Parathyroid adenoma (tissue), 2 donors: Measurements from ENCODE around the gene PLA2G4B.

Experiments
- H2AFZ ChIP-seq: fragments of 300-600 bp; sonication (generic); one replicate; pipeline ENCODE4 v1.7.0; 2017; ENCODE audit warnings: antibody characterized with exemption, mild to moderate bottlenecking
- H3K27ac ChIP-seq: fragments of 300-600 bp; sonication (generic); one replicate; pipeline ENCODE4 v1.7.0; 2017
- H3K27me3 ChIP-seq: fragments of 300-600 bp; sonication (generic); one replicate; pipeline ENCODE4 v1.7.0; 2017; ENCODE audit warnings: low read length; ENCODE audit not compliant: control insufficient read depth, insufficient read depth
- H3K36me3 ChIP-seq: fragments of 300-600 bp; sonication (generic); one replicate; pipeline ENCODE4 v1.7.0; 2017; ENCODE audit warnings: low read length; ENCODE audit not compliant: control insufficient read depth, insufficient read depth
- H3K4me1 ChIP-seq: fragments of 300-600 bp; sonication (generic); one replicate; pipeline ENCODE4 v1.7.0; 2017; ENCODE audit warnings: control low read depth
- H3K4me2 ChIP-seq: fragments of 300-600 bp; sonication (generic); one replicate; pipeline ENCODE4 v1.7.0; 2017; ENCODE audit warnings: low read length
- H3K4me3 ChIP-seq: fragments of 300-600 bp; sonication (generic); one replicate; pipeline ENCODE4 v1.7.0; 2017; ENCODE audit warnings: low read depth, low read length
- H3K79me2 ChIP-seq: fragments of 300-600 bp; sonication (generic); one replicate; pipeline ENCODE4 v1.7.0; 2017; ENCODE audit warnings: control low read depth
- H3K9ac ChIP-seq: fragments of 300-600 bp; sonication (generic); one replicate; pipeline ENCODE4 v1.7.0; 2017; ENCODE audit warnings: mild to moderate bottlenecking
- H3K9me3 ChIP-seq: fragments of 300-600 bp; sonication (generic); one replicate; pipeline ENCODE4 v1.7.0; 2017; ENCODE audit warnings: low read length; ENCODE audit not compliant: control insufficient read depth
- CTCF ChIP-seq: fragments of 300-600 bp; sonication (generic); IDR thresholded peaks from one replicate; pipeline ENCODE4 v1.7.0; 2017; ENCODE audit warnings: antibody characterized with exemption, mild to moderate bottlenecking
- donor health status: primary hyperparathyroidism.

The PLA2G4B gene

GRCh38 chr15:41841131-41841530 is 2.5 kb downstream of the PLA2G4B start:
- Histone ChIP-seq H3K36me3 (no peaks in the 10 kb centered on the region), H3K4me1 (no peaks in the 10 kb centered on the region), H3K4me2 (no peak overlapping the region), H2AFZ (no peak overlapping the region), H3K4me3 (no peak overlapping the region), H3K79me2 (no peaks in the 10 kb centered on the region), H3K27ac (no peak overlapping the region), H3K9me3 (no peaks in the 10 kb centered on the region), H3K27me3 (no peaks in the 10 kb centered on the region), H3K9ac (no peak overlapping the region)
- no peak for TF ChIP-seq CTCF

- TF ChIP-seq CTCF: no peak
- H3K27me3 ChIP-seq: no peaks in the 10 kb centered on the region
- no peak overlapping the region for H2AFZ ChIP-seq
- H3K36me3 ChIP-seq: no peaks in the 10 kb centered on the region
- H3K27ac ChIP-seq: no peak overlapping the region
- no peak overlapping the region for H3K4me3 ChIP-seq
- no peaks in the 10 kb centered on the region for H3K4me1 ChIP-seq
- H3K9ac ChIP-seq: no peak overlapping the region
- H3K79me2 ChIP-seq: no peaks in the 10 kb centered on the region
- no peak overlapping the region for H3K4me2 ChIP-seq
- H3K9me3 ChIP-seq: no peaks in the 10 kb centered on the region
Observed at GRCh38 chr15:41842229-41842628, 3.6 kb downstream of the PLA2G4B start.

- Histone ChIP-seq H3K4me2 (no peak overlapping the region), H3K27me3 (no peaks in the 10 kb centered on the region), H3K9ac (no peak overlapping the region), H3K4me1 (no peaks in the 10 kb centered on the region), H3K4me3 (no peak overlapping the region), H3K9me3 (no peaks in the 10 kb centered on the region), H2AFZ (no peak overlapping the region), H3K36me3 (no peaks in the 10 kb centered on the region), H3K27ac (no peak overlapping the region), H3K79me2 (no peaks in the 10 kb centered on the region)
- TF ChIP-seq CTCF: no peak
Observed at GRCh38 chr15:41843571-41843970, 4.9 kb downstream of the PLA2G4B start.

- Histone ChIP-seq H2AFZ (no peak overlapping the region), H3K9me3 (no peaks in the 10 kb centered on the region), H3K4me1 (no peaks in the 10 kb centered on the region), H3K79me2 (no peaks in the 10 kb centered on the region), H3K4me3 (no peak overlapping the region), H3K27ac (no peak overlapping the region), H3K9ac (no peak overlapping the region), H3K4me2 (no peak overlapping the region), H3K27me3 (no peaks in the 10 kb centered on the region), H3K36me3 (no peaks in the 10 kb centered on the region)
- no peak for TF ChIP-seq CTCF
Observed at GRCh38 chr15:41844814-41845213, 6.2 kb downstream of the PLA2G4B start.

- Histone ChIP-seq H3K4me3 (no peak overlapping the region), H3K27me3 (no peaks in the 10 kb centered on the region), H3K9ac (no peak overlapping the region), H3K4me1 (no peaks in the 10 kb centered on the region), H2AFZ (no peak overlapping the region), H3K9me3 (no peaks in the 10 kb centered on the region), H3K4me2 (no peak overlapping the region), H3K36me3 (no peaks in the 10 kb centered on the region), H3K79me2 (no peaks in the 10 kb centered on the region), H3K27ac (no peak overlapping the region)
- no peak for TF ChIP-seq CTCF
Observed at GRCh38 chr15:41847206-41847605, 8.6 kb downstream of the PLA2G4B start.
